ENCODE data around the gene CNOT8.

CNOT8 gene

DNA sequence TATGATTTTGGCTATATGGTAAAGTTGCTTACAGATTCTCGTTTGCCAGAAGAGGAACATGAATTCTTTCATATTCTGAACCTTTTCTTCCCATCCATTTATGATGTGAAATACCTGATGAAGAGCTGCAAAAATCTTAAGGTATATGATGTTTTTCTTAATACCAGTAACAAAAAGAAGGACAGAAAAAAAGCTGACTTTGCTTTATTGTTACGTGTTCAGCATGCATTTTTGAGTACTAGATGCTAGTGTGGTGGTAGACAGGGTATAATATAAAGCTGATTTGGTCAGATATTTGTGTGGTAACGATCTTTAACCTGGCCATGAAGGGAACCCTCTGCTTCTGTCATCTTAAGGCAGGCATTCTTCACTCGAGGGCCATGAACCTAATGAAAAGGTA, 13.3 kb downstream of the CNOT8 start:
- Mint-ChIP-seq H3K27me3 (ENCODE audit: low read depth) (no peaks in the 10 kb centered on the region), H3K36me3 (ENCODE audit: low read depth) (peaks cover 64% of the 10 kb centered on the region), H3K27ac (no peak overlapping the region), H3K4me1 (peaks cover 4% of the 10 kb centered on the region), H3K4me3 (no peak overlapping the region), H3K9me3 (no peaks in the 10 kb centered on the region)
- TF ChIP-seq, protein P1, sequence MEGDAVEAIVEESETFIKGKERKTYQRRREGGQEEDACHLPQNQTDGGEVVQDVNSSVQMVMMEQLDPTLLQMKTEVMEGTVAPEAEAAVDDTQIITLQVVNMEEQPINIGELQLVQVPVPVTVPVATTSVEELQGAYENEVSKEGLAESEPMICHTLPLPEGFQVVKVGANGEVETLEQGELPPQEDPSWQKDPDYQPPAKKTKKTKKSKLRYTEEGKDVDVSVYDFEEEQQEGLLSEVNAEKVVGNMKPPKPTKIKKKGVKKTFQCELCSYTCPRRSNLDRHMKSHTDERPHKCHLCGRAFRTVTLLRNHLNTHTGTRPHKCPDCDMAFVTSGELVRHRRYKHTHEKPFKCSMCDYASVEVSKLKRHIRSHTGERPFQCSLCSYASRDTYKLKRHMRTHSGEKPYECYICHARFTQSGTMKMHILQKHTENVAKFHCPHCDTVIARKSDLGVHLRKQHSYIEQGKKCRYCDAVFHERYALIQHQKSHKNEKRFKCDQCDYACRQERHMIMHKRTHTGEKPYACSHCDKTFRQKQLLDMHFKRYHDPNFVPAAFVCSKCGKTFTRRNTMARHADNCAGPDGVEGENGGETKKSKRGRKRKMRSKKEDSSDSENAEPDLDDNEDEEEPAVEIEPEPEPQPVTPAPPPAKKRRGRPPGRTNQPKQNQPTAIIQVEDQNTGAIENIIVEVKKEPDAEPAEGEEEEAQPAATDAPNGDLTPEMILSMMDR (IDR thresholded peaks at IDR 0.05; ENCODE audit: unreplicated experiment in 3 of 3), result no peak

DNA sequence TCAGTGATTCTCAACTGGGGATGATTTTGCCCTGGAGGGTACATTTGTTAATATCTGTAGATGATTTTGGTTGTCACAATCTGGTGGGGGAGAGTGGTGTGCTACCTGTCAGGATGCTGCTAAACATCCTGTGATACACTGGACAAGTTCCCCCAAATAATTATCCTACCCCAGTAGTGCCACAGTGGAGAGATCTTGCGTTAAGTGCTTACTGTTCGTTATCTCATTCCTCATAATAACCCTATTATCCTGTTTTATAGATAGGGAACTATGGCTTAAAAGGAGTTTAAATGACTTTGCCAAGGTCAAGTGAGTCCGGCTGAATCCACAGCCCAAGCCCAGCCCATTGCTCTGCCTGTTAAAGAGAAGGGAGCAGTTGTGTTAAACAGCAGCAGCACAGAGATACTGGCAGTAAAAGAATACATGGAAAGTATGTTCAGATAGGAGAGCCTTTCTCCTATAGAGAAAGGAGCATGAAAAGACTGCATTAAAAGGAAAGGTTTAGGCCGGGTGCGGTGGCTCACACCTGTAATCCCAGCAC, 15.4 kb downstream of the CNOT8 start:
- TF ChIP-seq, protein P1 (IDR thresholded peaks at IDR 0.05; ENCODE audit: unreplicated experiment in 3 of 3), result no peak
- Mint-ChIP-seq H3K27ac (no peak overlapping the region), H3K4me3 (no peak overlapping the region), H3K36me3 (ENCODE audit: low read depth) (peaks cover 66% of the 10 kb centered on the region), H3K27me3 (ENCODE audit: low read depth) (no peaks in the 10 kb centered on the region), H3K4me1 (no peaks in the 10 kb centered on the region), H3K9me3 (peaks cover 5% of the 10 kb centered on the region)

DNA sequence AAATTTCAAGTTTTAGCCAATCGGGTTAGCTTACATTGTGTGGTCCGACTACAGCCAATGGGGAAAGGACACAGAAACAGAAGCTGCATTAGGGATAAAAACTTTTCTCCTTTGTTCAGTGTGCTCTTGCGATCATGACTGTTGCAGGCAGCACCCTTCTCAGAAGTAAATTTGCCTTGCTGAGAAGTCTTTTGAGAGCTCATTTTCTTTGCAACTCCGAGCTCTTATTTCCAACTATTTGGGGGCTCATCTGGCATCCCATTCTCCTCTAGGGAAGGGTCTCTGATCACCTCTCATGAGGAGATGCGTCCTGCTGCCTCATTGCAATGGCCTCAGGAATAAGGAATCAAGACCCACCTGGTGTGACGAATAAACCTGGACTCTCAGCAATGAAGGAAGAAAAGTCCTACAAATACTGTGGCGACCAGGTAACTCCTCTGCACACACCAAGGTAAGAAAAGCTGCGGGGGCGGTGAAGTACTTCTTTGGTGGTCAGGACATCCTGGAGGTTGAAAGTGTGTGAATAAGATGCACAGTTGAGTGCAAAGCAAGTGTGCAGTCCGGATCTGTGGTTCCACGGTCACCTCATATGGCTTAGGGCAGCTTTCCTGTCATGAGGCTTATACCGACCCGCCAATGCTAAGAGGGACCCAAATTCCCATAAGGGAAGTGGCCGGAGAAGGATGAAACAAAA, 20.4 kb downstream of the CNOT8 start:
- TF ChIP-seq, protein P1 (IDR thresholded peaks at IDR 0.05; ENCODE audit: unreplicated experiment in 3 of 3), result no peak
- H3K4me3 Mint-ChIP-seq, result no peak overlapping the region
- no peak overlapping the region for H3K27ac Mint-ChIP-seq
- peaks cover 13% of the 10 kb centered on the region for H3K9me3 Mint-ChIP-seq
- H3K27me3 Mint-ChIP-seq (ENCODE audit: low read depth), result no peaks in the 10 kb centered on the region
- peaks cover 77% of the 10 kb centered on the region for H3K36me3 Mint-ChIP-seq (ENCODE audit: low read depth)
- no peaks in the 10 kb centered on the region for H3K4me1 Mint-ChIP-seq

DNA sequence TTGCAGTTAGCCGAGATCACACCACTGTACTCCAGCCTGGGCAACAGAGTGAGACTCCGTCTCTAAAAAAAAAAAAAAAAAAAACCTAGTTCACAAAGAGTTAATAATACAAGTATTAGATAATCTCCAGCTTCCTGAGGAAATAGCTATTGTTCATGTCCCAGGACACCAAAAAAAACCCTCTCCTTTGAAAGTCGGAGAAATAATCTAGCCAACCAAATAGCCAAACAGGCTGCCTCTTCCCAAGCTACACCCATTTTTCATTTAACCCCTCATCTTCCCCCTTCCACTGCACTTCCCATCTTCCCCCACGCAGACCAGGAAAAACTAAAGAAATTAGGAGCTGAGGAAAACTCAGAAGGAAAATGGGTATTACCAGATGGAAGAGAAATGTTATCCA, 23.6 kb downstream of the CNOT8 start:
- H3K9me3 Mint-ChIP-seq, result peaks cover 20% of the 10 kb centered on the region
- H3K36me3 Mint-ChIP-seq (ENCODE audit: low read depth), result peaks cover 82% of the 10 kb centered on the region
- TF ChIP-seq, protein P1 (IDR thresholded peaks at IDR 0.05; ENCODE audit: unreplicated experiment in 3 of 3), result no peak
- no peak overlapping the region for H3K27ac Mint-ChIP-seq
- no peaks in the 10 kb centered on the region for H3K27me3 Mint-ChIP-seq (ENCODE audit: low read depth)
- no peak overlapping the region for H3K4me3 Mint-ChIP-seq
- H3K4me1 Mint-ChIP-seq, result no peaks in the 10 kb centered on the region

DNA sequence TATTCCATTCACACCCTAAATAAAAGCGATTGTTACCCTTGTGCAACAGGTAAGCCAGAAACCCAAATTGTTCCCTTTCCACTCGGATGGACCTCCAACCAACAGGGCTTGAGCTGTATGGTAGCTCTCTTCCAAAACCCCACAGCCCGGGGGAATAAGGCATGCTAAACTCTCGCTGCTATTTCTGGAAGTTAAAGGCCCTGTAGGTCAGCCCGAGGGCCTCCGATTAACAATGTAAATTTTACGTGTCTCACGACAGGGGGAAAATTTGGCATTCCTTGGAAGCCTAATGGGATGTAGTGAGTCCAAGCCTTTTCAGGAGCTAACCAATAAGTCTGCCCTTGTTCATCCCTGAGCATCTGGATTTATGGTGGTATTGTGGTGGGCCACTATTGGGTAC, 26.0 kb downstream of the CNOT8 start:
- TF ChIP-seq, protein P1 (IDR thresholded peaks at IDR 0.05; ENCODE audit: unreplicated experiment in 3 of 3), result no peak
- H3K36me3 Mint-ChIP-seq (ENCODE audit: low read depth), result peaks cover 90% of the 10 kb centered on the region
- no peak overlapping the region for H3K4me3 Mint-ChIP-seq
- no peaks in the 10 kb centered on the region for H3K4me1 Mint-ChIP-seq
- no peak overlapping the region for H3K27ac Mint-ChIP-seq
- H3K9me3 Mint-ChIP-seq, result peaks cover 12% of the 10 kb centered on the region
- no peaks in the 10 kb centered on the region for H3K27me3 Mint-ChIP-seq (ENCODE audit: low read depth)

DNA sequence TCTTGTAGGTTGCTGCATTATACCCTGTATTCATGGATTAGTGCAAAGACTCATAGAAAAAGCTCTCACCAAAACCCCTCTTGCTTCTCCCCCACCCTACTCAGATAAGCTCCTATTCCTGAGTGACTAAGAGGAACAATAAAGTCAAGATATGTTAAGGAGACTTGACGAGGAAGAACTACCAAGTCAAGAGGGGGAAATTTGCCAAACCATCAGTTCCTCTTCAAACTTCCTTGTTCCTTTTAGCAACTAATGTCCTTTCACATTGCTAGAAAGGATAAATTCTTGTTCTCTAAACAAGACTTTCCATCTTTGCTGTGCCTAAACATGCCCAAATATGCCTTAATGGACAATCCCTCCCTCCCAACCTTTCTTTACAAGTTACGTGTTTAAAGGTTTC, 27.0 kb downstream of the CNOT8 start:
- no peak overlapping the region for H3K27ac Mint-ChIP-seq
- H3K4me1 Mint-ChIP-seq, result no peaks in the 10 kb centered on the region
- TF ChIP-seq, protein P1 (IDR thresholded peaks at IDR 0.05; ENCODE audit: unreplicated experiment in 3 of 3), result no peak
- H3K4me3 Mint-ChIP-seq, result no peak overlapping the region
- peaks cover 87% of the 10 kb centered on the region for H3K36me3 Mint-ChIP-seq (ENCODE audit: low read depth)
- no peaks in the 10 kb centered on the region for H3K27me3 Mint-ChIP-seq (ENCODE audit: low read depth)
- peaks cover 9% of the 10 kb centered on the region for H3K9me3 Mint-ChIP-seq
